Renal cortex interstitium (tissue), 11 donors: ENCODE measurements around the gene TOX3. TPM values are rescaled to one million over a fixed set of nuclear protein-coding genes. Genes with fewer than 3 reads are reported as not detected.

Experiments used
- DNase-seq, 11 donors: peaks; one replicate each; pipeline ENCODE4 v3.0.0-alpha.2; 2013; ENCODE audit warnings: low read depth in 9 of 11, low spot score in 4 of 11; ENCODE audit errors: extremely low read depth in 1 of 11
- polyA plus RNA-seq, 3 donors: library from polyadenylated mRNA; unstranded; fragments of 120-200 nt; gene quantifications; one replicate each; pipeline ENCODE4 v1.2.1, GENCODE V29; 2013; ENCODE audit not compliant: insufficient read length in 3 of 3

The TOX3 gene
- polyA plus RNA-seq, 3 donors: 28.5 to 32.5 (median 31.7) TPM

- no peak for DNase-seq
These were observed 110.3 kb downstream of the TOX3 start for GRCh38 chr16:52436339-52437276.

- DNase-seq: no peak
These were observed 112.7 kb downstream of the TOX3 start for GRCh38 chr16:52434224-52434623.

- no peak for DNase-seq
These were observed 113.3 kb downstream of the TOX3 start for GRCh38 chr16:52433643-52434042.

GRCh38 chr16:52424591-52424990, 122.4 kb downstream of the TOX3 start:
- DNase-seq: no peak

GRCh38 chr16:52422307-52422706, 124.6 kb downstream of the TOX3 start:
- DNase-seq: no peak

GRCh38 chr16:52418201-52418600, 128.7 kb downstream of the TOX3 start:
- no peak for DNase-seq

GRCh38 chr16:52416888-52417287, 130.1 kb downstream of the TOX3 start:
- no peak for DNase-seq

- DNase-seq: peak in 1 of 11 donors; percentile 11
These were observed 135.9 kb downstream of the TOX3 start for GRCh38 chr16:52411011-52411410.

- no peak for DNase-seq
These were observed 138.6 kb downstream of the TOX3 start for GRCh38 chr16:52408191-52408845.

GRCh38 chr16:52407778-52408177, 139.2 kb downstream of the TOX3 start:
- DNase-seq: no peak

GRCh38 chr16:52405441-52405840, 141.5 kb downstream of the TOX3 start:
- no peak for DNase-seq

- no peak for DNase-seq
These were observed 142.4 kb downstream of the TOX3 start for GRCh38 chr16:52404546-52404945.

- no peak for DNase-seq
These were observed 147.8 kb downstream of the TOX3 start for GRCh38 chr16:52399116-52399515.

GRCh38 chr16:52398491-52398960, 148.4 kb downstream of the TOX3 start:
- no peak for DNase-seq

- DNase-seq: no peak
These were observed 148.9 kb downstream of the TOX3 start for GRCh38 chr16:52398021-52398420.

- DNase-seq: no peak
These were observed 153.5 kb downstream of the TOX3 start for GRCh38 chr16:52393448-52393847.

- DNase-seq: no peak
These were observed 157.9 kb downstream of the TOX3 start for GRCh38 chr16:52389045-52389444.
